PC-9 (cell line): ENCODE measurements around the gene DCST2. TPM values are rescaled to one million over a fixed set of nuclear protein-coding genes. Genes with fewer than 3 reads are reported as not detected.

ENCODE experiments used
- BruUV-seq: library from RNA; stranded (reverse); fragments of 400-500 nt; replicated peaks from 2 replicates; lab custom pipeline; 2021; lab: Mats Ljungman, UMichigan
- CTCF ChIA-PET: fragments of 300-600 bp; sonication (Branson Sonifier 250); formaldehyde crosslinking; loops from one replicate; lab custom pipeline; 2022; ENCODE audit warnings: antibody characterized with exemption; lab: Charles Lee
- POLR2A ChIA-PET: fragments of 300-600 bp; sonication (Branson Sonifier 250); formaldehyde crosslinking; loops from one replicate; lab custom pipeline; 2022; ENCODE audit warnings: antibody characterized with exemption; ENCODE audit not compliant: unreplicated experiment; lab: Charles Lee
- DNase-seq, 2 experiments: peaks; one replicate each; pipeline versions ENCODE4 v3.0.0 to v3.0.0-alpha.2; 2015 to 2022; ENCODE audit warnings: mixed read lengths in 1 of 2
- H2AFZ ChIP-seq: fragments of 200-600 bp; sonication (generic); 2 replicates; pipeline ENCODE4 v1.8.1; 2017; ENCODE audit warnings: antibody characterized with exemption
- H3F3A ChIP-seq: fragments of 200-600 bp; sonication (generic); 2 replicates; pipeline ENCODE4 v1.8.1; 2017; ENCODE audit warnings: antibody characterized with exemption, mild to moderate bottlenecking, low read depth; ENCODE audit not compliant: insufficient read depth
- H3K27ac ChIP-seq: fragments of 200-600 bp; sonication (generic); 2 replicates; pipeline ENCODE4 v1.6.1; 2016; ENCODE audit warnings: mixed run types
- H3K27me3 ChIP-seq: fragments of 200-600 bp; sonication (generic); 2 replicates; pipeline ENCODE4 v1.6.1; 2016; ENCODE audit warnings: low read depth, mixed run types; ENCODE audit not compliant: insufficient read depth
- H3K36me3 ChIP-seq: fragments of 200-600 bp; sonication (generic); 2 replicates; pipeline ENCODE4 v1.6.1; 2016; ENCODE audit warnings: low read depth, mixed run types
- H3K4me1 ChIP-seq: fragments of 200-600 bp; sonication (generic); replicated peaks from 2 replicates; pipeline ENCODE4 v1.6.1; 2016; ENCODE audit warnings: mixed run types; ENCODE audit not compliant: insufficient read depth
- H3K4me2 ChIP-seq: fragments of 200-600 bp; sonication (generic); 2 replicates; pipeline ENCODE4 v1.6.1; 2017; ENCODE audit warnings: mixed run types
- H3K4me3 ChIP-seq: fragments of 200-600 bp; sonication (generic); 2 replicates; pipeline ENCODE4 v1.6.1; 2016; ENCODE audit warnings: mixed run types
- H3K79me2 ChIP-seq: fragments of 200-600 bp; sonication (generic); 2 replicates; pipeline ENCODE4 v1.6.1; 2017; ENCODE audit warnings: low read depth, mixed run types
- H3K9me2 ChIP-seq: fragments of 200-600 bp; sonication (generic); 2 replicates; pipeline ENCODE4 v1.8.1; 2017; ENCODE audit warnings: mild to moderate bottlenecking; ENCODE audit not compliant: insufficient read depth
- H3K9me3 ChIP-seq: fragments of 200-600 bp; sonication (generic); 2 replicates; pipeline ENCODE4 v1.8.1; 2016; ENCODE audit warnings: low read depth; ENCODE audit not compliant: insufficient read depth
- H4K20me1 ChIP-seq: fragments of 200-600 bp; sonication (generic); 2 replicates; pipeline ENCODE4 v1.8.1; 2017; ENCODE audit not compliant: insufficient read depth
- CTCF ChIP-seq: fragments of 200-600 bp; sonication (generic); conservative IDR thresholded peaks from 2 replicates; pipeline ENCODE4 v1.6.1; 2017; ENCODE audit warnings: mixed run types, antibody characterized with exemption, mild to moderate bottlenecking, moderate library complexity
- EZH2 ChIP-seq: fragments of 200-600 bp; sonication (generic); IDR thresholded peaks from 2 replicates; pipeline ENCODE4 v1.8.0; 2017; ENCODE audit warnings: antibody characterized with exemption, low read depth
- intact Hi-C: fragments of 100-400 bp; cut with micrococcal nuclease; formaldehyde crosslinking; loops from one replicate; pipeline ENCODE4 v1.10.0; 2022; ENCODE audit not compliant: unreplicated experiment
- total RNA-seq: library from RNA; stranded (reverse); gene quantifications from 2 replicates; pipeline ENCODE4 v1.2.3, GENCODE V29; 2021

DCST2 gene
- total RNA-seq, 1 experiment from 2014 or later: 4.4 TPM

DNA sequence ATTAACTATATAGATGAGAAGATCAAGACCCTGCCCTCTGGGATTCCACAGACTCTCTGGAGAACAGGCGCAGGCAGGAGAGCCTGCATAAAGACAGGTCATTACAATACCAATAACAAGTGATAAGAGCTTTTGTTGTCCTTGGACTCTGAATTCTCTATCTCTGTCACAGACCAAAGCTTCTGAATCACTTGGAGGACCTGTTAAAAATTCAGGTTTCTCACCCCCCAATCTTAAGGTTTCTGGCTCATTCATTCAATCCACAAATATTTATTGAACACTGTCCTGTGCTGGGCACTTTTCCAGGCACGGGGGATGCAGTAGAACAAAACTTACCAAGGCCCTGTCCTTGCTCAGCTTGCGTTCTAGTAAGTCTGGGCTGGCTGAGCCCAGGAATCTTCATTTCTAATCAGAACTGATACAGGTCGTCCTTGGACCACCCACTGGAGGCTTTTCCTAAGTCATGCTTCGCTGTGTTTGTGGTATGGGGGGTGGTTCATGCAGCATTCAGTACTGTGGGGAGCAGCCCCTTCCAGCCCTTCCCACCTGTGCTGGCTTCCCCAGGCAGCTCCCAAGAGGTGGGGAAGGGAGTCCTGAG, 31.4 kb upstream of the DCST2 start:
- H3F3A ChIP-seq: peaks cover 25% of the 10 kb centered on the region; the same call in 1 of the 2 replicates
- H3K79me2 ChIP-seq: peaks cover 13% of the 10 kb centered on the region
- peaks cover 7% of the 10 kb centered on the region for H4K20me1 ChIP-seq
- H3K4me2 ChIP-seq: peak overlapping the region; percentile 80
- DNase-seq: no peak
- H3K9me3 ChIP-seq: no peaks in the 10 kb centered on the region
- H2AFZ ChIP-seq: no peak overlapping the region
- H3K27ac ChIP-seq: no peak overlapping the region
- peak overlapping the region; percentile 74; the same call in 1 of the 2 replicates for H3K4me3 ChIP-seq
- TF ChIP-seq EZH2 (no peak), CTCF (no peak)
- TSS peak; percentile 51 for BruUV-seq
- POLR2A ChIA-PET: interaction anchor here (0.6 kb wide), 1 partner anchor 646 kb away, joined by 5 read pairs; no protein-coding TSS in a partner anchor
- CTCF ChIA-PET: no interaction called here
- peaks cover 10% of the 10 kb centered on the region for H3K4me1 ChIP-seq
- H3K27me3 ChIP-seq: no peaks in the 10 kb centered on the region
- H3K9me2 ChIP-seq: no peaks in the 10 kb centered on the region
- H3K36me3 ChIP-seq: no peaks in the 10 kb centered on the region
- intact Hi-C loops: loop anchor here (5.0 kb wide), 2 partner anchors 398 to 508 kb away; partner anchors contain the start of gene UBE2Q1

GRCh38 chr1:155064111-155064831, 30.7 kb upstream of the DCST2 start:
- TF ChIP-seq CTCF: no peak
- peaks cover 10% of the 10 kb centered on the region for H3K4me1 ChIP-seq
- no peaks in the 10 kb centered on the region for H3K9me2 ChIP-seq
- H4K20me1 ChIP-seq: peaks cover 7% of the 10 kb centered on the region
- H3K4me3 ChIP-seq: peak overlapping the region; percentile 74
- peaks cover 13% of the 10 kb centered on the region for H3K79me2 ChIP-seq
- H3K4me2 ChIP-seq: peak overlapping the region; percentile 80
- peak overlapping the region; percentile 77 for H2AFZ ChIP-seq
- ChIA-PET CTCF (no interaction called here), POLR2A (interaction anchor here (0.6 to 0.7 kb wide), 3 partner anchors 64 to 646 kb away, joined by 3 to 5 read pairs (median 4); no protein-coding TSS in a partner anchor)
- DNase-seq: peak in 1 of 2 experiments; percentile 53
- no peaks in the 10 kb centered on the region for H3K27me3 ChIP-seq
- intact Hi-C loops: loop anchor here (5.0 kb wide), 2 partner anchors 397 to 507 kb away; partner anchors contain the start of gene UBE2Q1
- H3K27ac ChIP-seq: no peak overlapping the region
- H3K9me3 ChIP-seq: no peaks in the 10 kb centered on the region
- H3F3A ChIP-seq: peaks cover 24% of the 10 kb centered on the region; the same call in 1 of the 2 replicates
- BruUV-seq: no TSS peak
- H3K36me3 ChIP-seq: no peaks in the 10 kb centered on the region; the same call in 1 of the 2 replicates

- no peak within 1 kb of the TSS for H3K27ac ChIP-seq
- H3K27me3 ChIP-seq: no peaks in the 10 kb centered on the region
- DNase-seq: peak; percentile 79 to 82
- H4K20me1 ChIP-seq: peaks cover 7% of the 10 kb centered on the region
- H3K79me2 ChIP-seq: peaks cover 13% of the 10 kb centered on the region
- peaks cover 6% of the 10 kb centered on the region; the same call in 1 of the 2 replicates for H3K36me3 ChIP-seq
- peak within 1 kb of the TSS; percentile 74 for H3K4me3 ChIP-seq
- peak within 1 kb of the TSS; percentile 80 for H3K4me2 ChIP-seq
- POLR2A ChIA-PET: interaction anchor here (0.6 to 0.7 kb wide), 3 partner anchors 65 to 92 kb away, joined by 3 to 6 read pairs (median 4); no protein-coding TSS in a partner anchor
- no peaks in the 10 kb centered on the region for H3K9me3 ChIP-seq
- H3K9me2 ChIP-seq: no peaks in the 10 kb centered on the region
- no TSS peak for BruUV-seq
- peaks cover 24% of the 10 kb centered on the region; the same call in 1 of the 2 replicates for H3F3A ChIP-seq
- peak within 1 kb of the TSS; percentile 77 for H2AFZ ChIP-seq
- intact Hi-C loops: loop anchor here (1.0 to 5.0 kb wide), 3 partner anchors 21 to 506 kb away; partner anchors contain the start of gene UBE2Q1
- CTCF ChIA-PET: no interaction called here
- peaks cover 10% of the 10 kb centered on the region for H3K4me1 ChIP-seq
- TF ChIP-seq EZH2 (no peak), CTCF (no peak)
Observed at GRCh38 chr1:155063550-155064110, 30.0 kb upstream of the DCST2 start, which contains the start of gene EFNA4. Gene EFNA4 (plus strand): TSS chr1:155063740. CDS start chr1:155063824, 84 bp downstream.
